ENCODE data around the gene ATOH8.

ATOH8 gene

GRCh38 chr2:85806358-85807118 is 52.7 kb downstream of the ATOH8 start:
- no peaks in the 10 kb centered on the region for H3K36me3 ChIP-seq (ENCODE audit: control insufficient read depth, low read depth, low read length)
- H3K4me3 ChIP-seq (ENCODE audit: low read length): no peak overlapping the region
- no peaks in the 10 kb centered on the region for H3K9me3 ChIP-seq (ENCODE audit: control insufficient read depth, low read depth, low read length)
- H3K4me1 ChIP-seq (ENCODE audit: control insufficient read depth, low read depth, low read length): no peaks in the 10 kb centered on the region
- H3K27me3 ChIP-seq (ENCODE audit: control insufficient read depth, insufficient read depth, low read length): no peaks in the 10 kb centered on the region
- H3K9ac ChIP-seq (ENCODE audit: low read length): no peak overlapping the region
- H3K27ac ChIP-seq (ENCODE audit: low read length): no peak overlapping the region

DNA sequence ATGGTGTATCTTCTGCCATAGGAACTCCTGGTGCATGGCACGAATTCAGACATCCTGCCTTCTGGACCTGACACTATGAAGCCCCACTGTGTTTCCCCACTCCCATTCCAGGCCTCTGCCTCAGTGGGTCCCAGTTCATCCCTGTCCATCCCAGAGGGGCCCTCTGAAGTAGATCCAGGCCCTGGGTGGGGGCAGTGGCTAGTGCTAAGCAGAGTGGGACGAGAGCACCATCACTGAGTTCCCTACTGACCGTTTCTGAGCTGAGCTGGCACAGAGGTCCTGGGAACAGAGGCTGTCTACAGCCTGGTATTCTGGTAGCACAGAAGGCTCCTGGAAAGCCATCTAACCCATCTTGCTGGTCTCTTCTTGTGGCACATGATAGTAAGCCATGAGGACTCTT is 54.0 kb downstream of the ATOH8 start:
- no peaks in the 10 kb centered on the region for H3K36me3 ChIP-seq (ENCODE audit: control insufficient read depth, low read depth, low read length)
- H3K9me3 ChIP-seq (ENCODE audit: control insufficient read depth, low read depth, low read length): no peaks in the 10 kb centered on the region
- H3K4me3 ChIP-seq (ENCODE audit: low read length): no peak overlapping the region
- H3K27me3 ChIP-seq (ENCODE audit: control insufficient read depth, insufficient read depth, low read length): no peaks in the 10 kb centered on the region
- no peaks in the 10 kb centered on the region for H3K4me1 ChIP-seq (ENCODE audit: control insufficient read depth, low read depth, low read length)
- H3K9ac ChIP-seq (ENCODE audit: low read length): no peak overlapping the region
- no peak overlapping the region for H3K27ac ChIP-seq (ENCODE audit: low read length)

- H3K4me3 ChIP-seq (ENCODE audit: low read length): no peak overlapping the region
- H3K27me3 ChIP-seq (ENCODE audit: control insufficient read depth, insufficient read depth, low read length): no peaks in the 10 kb centered on the region
- H3K27ac ChIP-seq (ENCODE audit: low read length): no peak overlapping the region
- no peaks in the 10 kb centered on the region for H3K36me3 ChIP-seq (ENCODE audit: control insufficient read depth, low read depth, low read length)
- no peaks in the 10 kb centered on the region for H3K9me3 ChIP-seq (ENCODE audit: control insufficient read depth, low read depth, low read length)
- H3K9ac ChIP-seq (ENCODE audit: low read length): no peak overlapping the region
- H3K4me1 ChIP-seq (ENCODE audit: control insufficient read depth, low read depth, low read length): no peaks in the 10 kb centered on the region
These were observed 56.8 kb downstream of the ATOH8 start for GRCh38 chr2:85810371-85811179.

- H3K4me3 ChIP-seq (ENCODE audit: low read length): no peak overlapping the region
- H3K9ac ChIP-seq (ENCODE audit: low read length): no peak overlapping the region
- no peak overlapping the region for H3K27ac ChIP-seq (ENCODE audit: low read length)
- H3K4me1 ChIP-seq (ENCODE audit: control insufficient read depth, low read depth, low read length): no peaks in the 10 kb centered on the region
- no peaks in the 10 kb centered on the region for H3K9me3 ChIP-seq (ENCODE audit: control insufficient read depth, low read depth, low read length)
- no peaks in the 10 kb centered on the region for H3K27me3 ChIP-seq (ENCODE audit: control insufficient read depth, insufficient read depth, low read length)
- no peaks in the 10 kb centered on the region for H3K36me3 ChIP-seq (ENCODE audit: control insufficient read depth, low read depth, low read length)
These were observed 57.6 kb downstream of the ATOH8 start for GRCh38 chr2:85811180-85812093.

DNA sequence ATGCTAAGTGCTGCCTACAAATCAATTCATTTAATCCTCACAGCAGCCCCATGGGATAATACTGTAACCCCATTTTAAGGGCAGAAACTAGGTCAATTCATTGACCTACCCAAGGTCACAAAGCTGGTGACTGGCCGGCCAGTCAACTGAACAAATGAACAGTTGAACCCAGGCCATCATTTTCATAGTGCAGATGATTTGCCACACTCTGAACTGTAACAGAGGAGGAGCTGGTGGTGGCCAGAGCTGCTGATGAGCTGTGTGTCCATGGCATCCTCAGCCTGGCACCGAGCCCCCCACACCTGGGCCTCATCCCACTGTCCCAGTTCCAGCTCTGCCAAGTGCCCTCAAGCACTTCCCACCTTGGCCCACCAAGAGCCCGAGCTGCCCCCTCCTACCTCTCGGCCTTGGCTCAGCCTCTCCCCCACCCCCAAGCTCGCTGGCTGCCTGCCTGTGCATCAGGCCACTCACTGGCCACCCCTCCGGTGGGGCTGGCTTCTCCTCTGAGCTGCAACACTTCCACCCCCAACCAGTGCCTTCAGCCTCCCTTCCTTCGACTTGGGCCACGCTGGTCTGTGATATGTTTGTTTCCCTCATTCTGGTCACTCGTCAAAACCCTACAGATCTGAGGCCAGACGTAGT is 58.4 kb downstream of the ATOH8 start:
- Histone ChIP-seq H3K4me3 (ENCODE audit: low read length) (no peak overlapping the region), H3K9ac (ENCODE audit: low read length) (no peak overlapping the region), H3K27ac (ENCODE audit: low read length) (no peak overlapping the region), H3K4me1 (ENCODE audit: control insufficient read depth, low read depth, low read length) (no peaks in the 10 kb centered on the region), H3K9me3 (ENCODE audit: control insufficient read depth, low read depth, low read length) (no peaks in the 10 kb centered on the region), H3K36me3 (ENCODE audit: control insufficient read depth, low read depth, low read length) (no peaks in the 10 kb centered on the region), H3K27me3 (ENCODE audit: control insufficient read depth, insufficient read depth, low read length) (no peaks in the 10 kb centered on the region)

DNA sequence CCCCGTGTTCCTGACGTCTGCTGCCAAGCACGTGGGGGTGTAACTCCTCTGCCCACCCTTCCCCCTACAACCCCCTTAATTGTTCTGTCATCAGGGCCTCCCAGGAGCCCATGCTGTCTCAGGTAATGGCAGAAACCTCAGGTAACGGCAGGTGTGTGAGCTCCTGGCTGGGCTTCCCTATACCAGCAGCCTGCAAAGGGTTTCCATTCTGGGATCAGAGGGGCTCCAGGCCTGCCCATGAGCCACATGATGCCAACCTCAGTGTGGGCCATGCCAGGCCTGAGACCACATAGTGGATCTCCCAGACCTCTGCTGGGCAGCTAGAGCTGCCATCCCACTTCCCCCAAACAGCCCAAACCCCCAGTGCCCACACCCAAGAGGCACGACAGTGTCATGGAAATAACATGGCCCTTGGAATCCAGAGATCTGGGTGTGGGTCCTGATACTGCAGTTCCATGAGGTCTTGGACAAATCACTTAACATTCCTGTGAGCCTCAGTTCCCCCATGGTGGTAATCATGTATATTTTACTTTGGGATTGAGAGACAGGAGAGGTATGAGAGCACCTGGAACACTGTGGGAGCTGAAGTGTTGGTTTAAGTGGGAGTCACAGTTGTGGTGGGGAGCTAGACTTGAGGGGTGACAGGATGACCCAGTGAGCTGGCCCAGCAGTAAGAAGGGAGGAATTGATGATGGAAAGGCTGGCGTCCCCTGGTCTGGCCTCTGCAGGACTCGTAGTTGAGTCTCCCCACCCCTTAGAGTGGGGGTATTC is 59.6 kb downstream of the ATOH8 start:
- H3K4me3 ChIP-seq (ENCODE audit: low read length): no peak overlapping the region
- no peaks in the 10 kb centered on the region for H3K27me3 ChIP-seq (ENCODE audit: control insufficient read depth, insufficient read depth, low read length)

DNA sequence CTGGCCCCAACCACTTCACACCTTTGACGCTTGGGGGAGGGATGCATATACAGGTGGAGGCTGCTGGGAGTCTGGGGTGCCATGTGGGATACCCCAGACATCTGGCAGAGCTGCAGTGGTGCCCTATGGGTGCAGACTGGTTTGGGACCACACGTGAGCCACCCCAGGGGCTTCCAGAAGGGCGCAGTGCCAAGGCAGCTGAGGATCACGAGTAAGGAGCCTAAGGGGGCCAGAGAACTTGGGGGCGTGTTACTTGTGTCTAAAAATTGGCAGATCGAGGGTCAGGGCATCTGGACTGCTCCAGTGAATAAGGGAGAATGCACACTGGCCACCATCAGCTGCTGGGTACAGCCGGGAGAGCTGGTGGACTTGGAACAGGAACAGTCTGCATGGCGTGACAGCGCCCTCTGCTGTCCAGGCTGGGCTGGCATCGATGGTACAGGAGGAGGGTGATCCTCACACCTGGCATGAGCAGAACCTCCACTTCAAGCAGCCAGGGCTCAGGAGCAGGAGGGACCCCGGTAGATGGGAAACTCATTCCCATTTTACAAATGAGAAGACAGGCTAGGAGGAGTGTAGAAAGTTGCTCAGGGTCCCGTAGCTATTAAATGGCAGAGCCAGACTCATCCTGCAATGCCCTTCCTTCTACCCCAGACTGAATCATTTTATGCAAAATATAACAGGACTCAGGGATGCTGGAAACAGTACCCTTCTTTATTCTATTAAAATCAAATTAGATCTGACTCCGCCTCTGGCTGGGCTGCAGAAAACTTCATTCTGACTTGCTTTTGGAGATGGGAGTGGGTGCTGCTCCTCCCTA is 60.4 kb downstream of the ATOH8 start:
- Histone ChIP-seq H3K9me3 (ENCODE audit: control insufficient read depth, low read depth, low read length) (no peaks in the 10 kb centered on the region), H3K36me3 (ENCODE audit: control insufficient read depth, low read depth, low read length) (no peaks in the 10 kb centered on the region), H3K4me1 (ENCODE audit: control insufficient read depth, low read depth, low read length) (no peaks in the 10 kb centered on the region), H3K27ac (ENCODE audit: low read length) (no peak overlapping the region), H3K27me3 (ENCODE audit: control insufficient read depth, insufficient read depth, low read length) (no peaks in the 10 kb centered on the region), H3K9ac (ENCODE audit: low read length) (no peak overlapping the region), H3K4me3 (ENCODE audit: low read length) (no peak overlapping the region)

More for the DNA sequence above, 59.6 kb downstream of the ATOH8 start:
- Histone ChIP-seq H3K36me3 (ENCODE audit: control insufficient read depth, low read depth, low read length) (no peaks in the 10 kb centered on the region), H3K4me1 (ENCODE audit: control insufficient read depth, low read depth, low read length) (no peaks in the 10 kb centered on the region), H3K27ac (ENCODE audit: low read length) (no peak overlapping the region), H3K9me3 (ENCODE audit: control insufficient read depth, low read depth, low read length) (no peaks in the 10 kb centered on the region), H3K9ac (ENCODE audit: low read length) (no peak overlapping the region)

GRCh38 chr2:85814802-85815550 is 61.2 kb downstream of the ATOH8 start:
- no peak overlapping the region for H3K9ac ChIP-seq (ENCODE audit: low read length)
- H3K27ac ChIP-seq (ENCODE audit: low read length): no peak overlapping the region
- no peaks in the 10 kb centered on the region for H3K4me1 ChIP-seq (ENCODE audit: control insufficient read depth, low read depth, low read length)
- no peaks in the 10 kb centered on the region for H3K9me3 ChIP-seq (ENCODE audit: control insufficient read depth, low read depth, low read length)
- no peaks in the 10 kb centered on the region for H3K36me3 ChIP-seq (ENCODE audit: control insufficient read depth, low read depth, low read length)
- H3K4me3 ChIP-seq (ENCODE audit: low read length): no peak overlapping the region
- no peaks in the 10 kb centered on the region for H3K27me3 ChIP-seq (ENCODE audit: control insufficient read depth, insufficient read depth, low read length)

DNA sequence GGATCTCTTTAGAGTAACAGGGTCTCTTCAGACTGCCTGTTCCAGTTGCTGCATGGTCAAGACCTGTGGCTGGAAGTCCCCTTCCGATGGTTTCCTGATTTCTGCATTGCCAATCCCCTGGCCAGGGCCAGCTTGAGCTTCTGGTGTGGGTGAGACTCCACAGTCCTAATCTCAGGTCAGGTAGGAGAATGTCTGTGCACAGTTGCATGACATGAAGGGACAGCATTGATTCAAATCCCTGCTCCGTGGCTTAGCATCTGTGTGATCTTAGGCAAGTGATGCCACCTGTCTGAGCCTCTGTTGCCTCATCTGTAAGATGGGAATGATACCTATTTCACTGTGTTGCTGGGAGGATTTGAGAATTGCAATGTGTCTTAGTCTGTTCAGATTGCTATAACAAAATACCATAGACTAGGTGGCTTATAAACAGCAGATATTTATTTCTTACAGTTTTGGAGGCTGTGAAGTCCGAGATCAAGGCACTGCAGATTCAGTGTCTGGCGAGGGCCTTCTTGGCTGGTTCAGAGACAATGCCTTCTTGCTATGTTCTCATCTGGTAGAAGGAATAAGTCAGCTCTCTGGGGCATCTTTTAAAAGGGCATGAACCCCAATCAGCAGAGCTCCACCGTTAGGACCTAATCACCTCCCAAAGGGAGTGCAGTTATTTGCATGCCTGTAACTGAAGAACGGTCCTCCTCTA is 66.2 kb downstream of the ATOH8 start:
- no peak overlapping the region for H3K4me3 ChIP-seq (ENCODE audit: low read length)
- no peaks in the 10 kb centered on the region for H3K9me3 ChIP-seq (ENCODE audit: control insufficient read depth, low read depth, low read length)
- H3K9ac ChIP-seq (ENCODE audit: low read length): no peak overlapping the region
- no peaks in the 10 kb centered on the region for H3K27me3 ChIP-seq (ENCODE audit: control insufficient read depth, insufficient read depth, low read length)
- H3K36me3 ChIP-seq (ENCODE audit: control insufficient read depth, low read depth, low read length): no peaks in the 10 kb centered on the region
- no peaks in the 10 kb centered on the region for H3K4me1 ChIP-seq (ENCODE audit: control insufficient read depth, low read depth, low read length)
- H3K27ac ChIP-seq (ENCODE audit: low read length): no peak overlapping the region

All from iPS-18a (cell line).